PC-3 (cell line): ENCODE measurements around the gene TAS1R3. TPM values are rescaled to one million over a fixed set of nuclear protein-coding genes. Genes with fewer than 3 reads are reported as not detected.
A peak's percentile ranks its signal among the peaks of the same experiment; 100 is the strongest.

ENCODE experiments used
- ATAC-seq: fragments of 200-7000 bp; cut with Tn5 transposase; 2 replicates; pipeline ENCODE4 v1.9.1; 2020; ENCODE audit warnings: mild to moderate bottlenecking, moderate library complexity
- BruUV-seq: library from RNA; stranded (reverse); fragments of 400-500 nt; replicated peaks from 2 replicates; lab custom pipeline; 2021; lab: Mats Ljungman, UMichigan
- CTCF ChIA-PET: fragments of 300-600 bp; sonication (Branson Sonifier 250); formaldehyde crosslinking; loops from one replicate; lab custom pipeline; 2022; ENCODE audit warnings: antibody characterized with exemption; lab: Charles Lee
- POLR2A ChIA-PET: fragments of 300-600 bp; sonication (Branson Sonifier 250); formaldehyde crosslinking; loops from one replicate; lab custom pipeline; 2022; ENCODE audit warnings: antibody characterized with exemption; ENCODE audit not compliant: unreplicated experiment; lab: Charles Lee
- DNase-seq: peaks from one replicate; pipeline ENCODE4 v3.0.0-alpha.2; 2015
- H2AFZ ChIP-seq: fragments of 300-600 bp; sonication (generic); 2 replicates; pipeline ENCODE4 v1.6.0; 2016; ENCODE audit warnings: antibody characterized with exemption, low read length
- H3F3A ChIP-seq: fragments of 300-600 bp; sonication (generic); one replicate; pipeline ENCODE4 v1.6.0; 2017; ENCODE audit warnings: antibody characterized with exemption, low read length, control low read depth, mild to moderate bottlenecking; ENCODE audit not compliant: unreplicated experiment
- H3K27ac ChIP-seq: fragments of 300-600 bp; sonication (generic); 2 replicates; pipeline ENCODE4 v1.5.1; 2016; ENCODE audit warnings: mild to moderate bottlenecking, low read length
- H3K27me3 ChIP-seq: fragments of 300-600 bp; sonication (generic); 2 replicates; pipeline ENCODE4 v1.6.1; 2016; ENCODE audit warnings: low read length, mixed read lengths
- H3K36me3 ChIP-seq: fragments of 300-600 bp; sonication (generic); 2 replicates; pipeline ENCODE4 v1.6.1; 2016; ENCODE audit warnings: low read depth, mixed run types, low read length, mixed read lengths
- H3K4me1 ChIP-seq: fragments of 300-600 bp; sonication (generic); 2 replicates; pipeline ENCODE4 v1.5.1; 2016; ENCODE audit warnings: low read length; ENCODE audit not compliant: insufficient read depth
- H3K4me2 ChIP-seq: fragments of 300-600 bp; sonication (generic); 2 replicates; pipeline ENCODE4 v1.6.0; 2016; ENCODE audit warnings: low read length
- H3K4me3 ChIP-seq: fragments of 300-600 bp; sonication (generic); 2 replicates; pipeline ENCODE4 v1.5.1; 2016; ENCODE audit warnings: mild to moderate bottlenecking, low read length, mixed read lengths
- H3K79me2 ChIP-seq: fragments of 300-600 bp; sonication (generic); 2 replicates; pipeline ENCODE4 v1.6.1; 2017; ENCODE audit warnings: low read length, mixed read lengths
- H3K9ac ChIP-seq: fragments of 300-600 bp; sonication (generic); 2 replicates; pipeline ENCODE4 v1.6.0; 2016; ENCODE audit warnings: mild to moderate bottlenecking, low read length
- H3K9me2 ChIP-seq: fragments of 300-600 bp; sonication (generic); replicated peaks from 2 replicates; pipeline ENCODE4 v1.6.1; 2016; ENCODE audit warnings: mixed run types, low read length, mixed read lengths
- H3K9me3 ChIP-seq: fragments of 300-600 bp; sonication (generic); 2 replicates; pipeline ENCODE4 v1.6.1; 2016; ENCODE audit warnings: low read length, mixed read lengths
- H4K20me1 ChIP-seq: fragments of 300-600 bp; sonication (generic); 2 replicates; pipeline ENCODE4 v1.6.1; 2016; ENCODE audit warnings: low read length, mixed read lengths
- CTCF ChIP-seq: fragments of 300-600 bp; sonication (generic); conservative IDR thresholded peaks from 2 replicates; pipeline ENCODE4 v1.5.1; 2017; ENCODE audit warnings: antibody characterized with exemption, low read depth, mild to moderate bottlenecking, low read length
- EZH2 ChIP-seq: fragments of 300-600 bp; sonication (generic); IDR thresholded peaks from one replicate; pipeline ENCODE4 v1.6.1; 2017; ENCODE audit warnings: antibody characterized with exemption, mild to moderate bottlenecking, low read length; ENCODE audit not compliant: unreplicated experiment
- EZH2phosphoT487 ChIP-seq: fragments of 300-600 bp; sonication (generic); IDR thresholded peaks from 2 replicates; pipeline ENCODE4 v1.6.1; 2018; ENCODE audit warnings: mild to moderate bottlenecking, antibody characterized with exemption, low read length, borderline replicate concordance
- intact Hi-C: fragments of 100-400 bp; cut with micrococcal nuclease; formaldehyde crosslinking; loops from 2 replicates; pipeline ENCODE4 v1.9.0; 2023
- total RNA-seq: library from RNA; depleted of rRNA; stranded (reverse); fragments of >200 nt; gene quantifications from 2 replicates; pipeline ENCODE4 v1.2.3, GENCODE V29; 2014

Gene TAS1R3
- total RNA-seq, 1 experiment from 2014 or later: 1.9 TPM

- peaks cover 9% of the 10 kb centered on the region for H3F3A ChIP-seq
- no peaks in the 10 kb centered on the region for H3K9me3 ChIP-seq
- peaks cover 35% of the 10 kb centered on the region for H3K4me1 ChIP-seq
- intact Hi-C loops: loop anchor here (1.0 kb wide), 1 partner anchor 26 kb away; no protein-coding TSS in a partner anchor
- peak overlapping the region; percentile 68 for H3K4me2 ChIP-seq
- peaks cover 41% of the 10 kb centered on the region for H3K36me3 ChIP-seq
- peak; percentile 99 for DNase-seq
- no peaks in the 10 kb centered on the region for H3K9me2 ChIP-seq
- TF ChIP-seq EZH2 (no peak), EZH2phosphoT487 (no peak), CTCF (no peak)
- TSS peak; percentile 9 for BruUV-seq
- POLR2A ChIA-PET: interaction anchor here (0.6 kb wide), 1 partner anchor 9 kb away, joined by 3 read pairs; no protein-coding TSS in a partner anchor
- no peaks in the 10 kb centered on the region for H3K27me3 ChIP-seq
- H2AFZ ChIP-seq: no peak overlapping the region
- peaks cover 25% of the 10 kb centered on the region for H4K20me1 ChIP-seq
- ATAC-seq: peak; percentile 92
- CTCF ChIA-PET: interaction anchor here (0.6 kb wide), 1 partner anchor 20 kb away, joined by 3 read pairs; no protein-coding TSS in a partner anchor
- H3K9ac ChIP-seq: no peak overlapping the region
- H3K27ac ChIP-seq: peak overlapping the region; percentile 60
- H3K4me3 ChIP-seq: no peak overlapping the region
- peaks cover 78% of the 10 kb centered on the region for H3K79me2 ChIP-seq
Measured at GRCh38 chr1:1318131-1318652, 12.9 kb upstream of the TAS1R3 start.

- ATAC-seq (no peak), DNase-seq (no peak)
- peaks cover 29% of the 10 kb centered on the region for H4K20me1 ChIP-seq
- intact Hi-C loops: loop anchor here (1.0 kb wide), 1 partner anchor 25 kb away; no protein-coding TSS in a partner anchor
- no peak overlapping the region for H3K4me3 ChIP-seq
- H3K4me1 ChIP-seq: peaks cover 40% of the 10 kb centered on the region
- no peak overlapping the region for H3K9ac ChIP-seq
- no peak overlapping the region for H3K4me2 ChIP-seq
- ChIA-PET POLR2A (interaction anchor here (0.6 kb wide), 1 partner anchor 9 kb away, joined by 3 read pairs; no protein-coding TSS in a partner anchor), CTCF (interaction anchor here (0.6 kb wide), 1 partner anchor 19 kb away, joined by 3 read pairs; no protein-coding TSS in a partner anchor)
- H3F3A ChIP-seq: peaks cover 9% of the 10 kb centered on the region
- no TSS peak for BruUV-seq
- no peaks in the 10 kb centered on the region for H3K9me3 ChIP-seq
- TF ChIP-seq CTCF (no peak), EZH2 (no peak), EZH2phosphoT487 (no peak)
- H3K9me2 ChIP-seq: no peaks in the 10 kb centered on the region
- H3K36me3 ChIP-seq: peaks cover 33% of the 10 kb centered on the region
- peak overlapping the region; percentile 60 for H3K27ac ChIP-seq
- H3K79me2 ChIP-seq: peaks cover 82% of the 10 kb centered on the region
- no peaks in the 10 kb centered on the region for H3K27me3 ChIP-seq
- H2AFZ ChIP-seq: no peak overlapping the region
Measured at GRCh38 chr1:1318777-1319645, 12.1 kb upstream of the TAS1R3 start.
